Progenitor cell of endocrine pancreas (in vitro differentiated cells): Measurements from ENCODE around the gene FOXC2. TPM values are rescaled to one million over a fixed set of nuclear protein-coding genes. Genes with fewer than 3 reads are reported as not detected.

Source experiments
- DNase-seq: peaks from one replicate; pipeline ENCODE4 v3.0.0; 2021; ENCODE audit warnings: low spot score; ENCODE audit not compliant: unreplicated experiment
- H3K27ac Mint-ChIP-seq: 2 replicates; pipeline ENCODE4 v1.8.0; 2021; ENCODE audit warnings: mild to moderate bottlenecking, moderate library complexity, mixed read lengths
- H3K27me3 Mint-ChIP-seq: 2 replicates; pipeline ENCODE4 v1.8.0; 2021; ENCODE audit warnings: mixed read lengths
- H3K36me3 Mint-ChIP-seq: 2 replicates; pipeline ENCODE4 v1.8.0; 2022; ENCODE audit warnings: mixed read lengths; ENCODE audit not compliant: insufficient read depth
- H3K4me1 Mint-ChIP-seq: 2 replicates; pipeline ENCODE4 v1.8.0; 2021; ENCODE audit warnings: low read depth, mixed read lengths
- H3K4me3 Mint-ChIP-seq: 2 replicates; pipeline ENCODE4 v1.8.0; 2021; ENCODE audit warnings: low read depth, mild to moderate bottlenecking, moderate library complexity, mixed read lengths
- H3K9me3 Mint-ChIP-seq: 2 replicates; pipeline ENCODE4 v1.8.0; 2021; ENCODE audit warnings: low read depth, mixed read lengths
- CTCF ChIP-seq: fragments of 200-600 bp; sonication (generic); IDR thresholded peaks from one replicate; pipeline ENCODE4 v1.5.0; 2021; ENCODE audit warnings: antibody characterized with exemption, mild to moderate bottlenecking; ENCODE audit not compliant: unreplicated experiment
- total RNA-seq: library from RNA; stranded (reverse); gene quantifications from 2 replicates; pipeline ENCODE4 v1.2.1, GENCODE V29; 2021

Gene FOXC2
- total RNA-seq, 1 donor from 2014 or later: not detected

GRCh38 chr16:86525696-86526095 is 40.9 kb upstream of the FOXC2 start:
- H3K27ac Mint-ChIP-seq: no peak overlapping the region
- H3K27me3 Mint-ChIP-seq: peaks cover 49% of the 10 kb centered on the region
- no peak for DNase-seq
- no peak overlapping the region for H3K4me3 Mint-ChIP-seq
- peaks cover 2% of the 10 kb centered on the region for H3K4me1 Mint-ChIP-seq
- no peak for TF ChIP-seq CTCF
- no peaks in the 10 kb centered on the region for H3K9me3 Mint-ChIP-seq
- no peaks in the 10 kb centered on the region for H3K36me3 Mint-ChIP-seq

- TF ChIP-seq CTCF: no peak
- no peaks in the 10 kb centered on the region for H3K36me3 Mint-ChIP-seq
- peaks cover 34% of the 10 kb centered on the region for H3K27me3 Mint-ChIP-seq
- H3K4me3 Mint-ChIP-seq: no peak overlapping the region
- peaks cover 2% of the 10 kb centered on the region for H3K4me1 Mint-ChIP-seq
- no peak overlapping the region for H3K27ac Mint-ChIP-seq
- no peaks in the 10 kb centered on the region for H3K9me3 Mint-ChIP-seq
- no peak for DNase-seq
Observed at GRCh38 chr16:86527366-86527765, 39.3 kb upstream of the FOXC2 start.

DNA sequence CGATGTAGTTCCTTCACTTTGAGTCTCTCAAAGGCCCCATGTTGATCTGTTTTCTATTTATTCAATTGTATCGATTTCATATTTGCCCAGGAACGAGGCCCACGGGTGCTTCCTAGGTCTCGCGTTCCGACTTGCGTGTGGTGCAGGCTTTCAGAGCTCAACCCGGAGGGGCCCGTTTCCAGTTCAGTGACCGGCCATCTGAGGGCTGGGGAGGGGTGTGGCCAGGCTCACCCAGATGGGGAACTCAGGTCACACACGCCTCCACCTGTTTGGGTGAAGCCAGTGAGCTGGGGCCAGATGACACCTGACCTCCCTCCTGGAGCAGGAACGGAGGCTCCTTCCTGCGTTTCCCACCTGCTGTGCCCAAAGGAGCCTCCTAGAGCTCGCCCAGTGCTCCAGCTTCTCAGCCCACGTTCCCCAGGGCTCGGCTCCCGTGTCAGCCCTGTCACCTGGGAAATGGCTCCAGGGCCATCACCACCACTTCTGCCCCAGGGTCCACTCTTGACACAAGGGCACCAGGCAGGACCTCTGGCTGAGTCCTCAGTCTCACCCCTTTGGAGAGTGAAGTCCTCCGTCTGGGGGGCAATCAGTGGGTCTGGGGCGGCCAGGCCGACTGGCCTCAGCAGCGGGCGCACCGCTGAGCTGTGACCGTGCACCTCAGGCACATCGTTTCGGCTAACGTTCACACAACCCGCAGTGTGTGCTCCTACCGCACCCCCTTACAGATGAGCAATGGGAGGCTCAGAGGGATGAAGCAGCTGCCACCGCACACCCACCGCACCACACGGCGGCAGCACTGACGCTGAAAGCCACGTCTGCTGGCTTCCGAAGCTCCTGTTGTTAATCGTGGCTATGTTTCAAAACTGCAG is 38.3 kb upstream of the FOXC2 start:
- no peak overlapping the region for H3K4me3 Mint-ChIP-seq
- peaks cover 2% of the 10 kb centered on the region for H3K4me1 Mint-ChIP-seq
- no peaks in the 10 kb centered on the region for H3K36me3 Mint-ChIP-seq
- H3K27me3 Mint-ChIP-seq: peaks cover 27% of the 10 kb centered on the region
- TF ChIP-seq CTCF: no peak
- no peak overlapping the region for H3K27ac Mint-ChIP-seq
- H3K9me3 Mint-ChIP-seq: no peaks in the 10 kb centered on the region
- no peak for DNase-seq

- Mint-ChIP-seq H3K9me3 (no peaks in the 10 kb centered on the region), H3K4me3 (no peak overlapping the region), H3K27ac (no peak overlapping the region), H3K36me3 (no peaks in the 10 kb centered on the region), H3K4me1 (no peaks in the 10 kb centered on the region), H3K27me3 (peaks cover 28% of the 10 kb centered on the region)
- DNase-seq: no peak
- no peak for TF ChIP-seq CTCF
Observed at GRCh38 chr16:86529160-86529559, 37.5 kb upstream of the FOXC2 start.

- Mint-ChIP-seq H3K27me3 (peaks cover 28% of the 10 kb centered on the region), H3K27ac (no peak overlapping the region), H3K9me3 (no peaks in the 10 kb centered on the region), H3K4me3 (no peak overlapping the region), H3K4me1 (no peaks in the 10 kb centered on the region), H3K36me3 (no peaks in the 10 kb centered on the region)
- no peak for TF ChIP-seq CTCF
- DNase-seq: no peak
Observed at GRCh38 chr16:86530251-86531190, 36.1 kb upstream of the FOXC2 start.
